NCI-H2196 treated with DMSO at 0.1 percent for 48 hours (cell line): ENCODE measurements around the gene SOX5.
"Not testable (repeated sequence)": the region's sequence is repeated elsewhere in the genome, so short reads cannot be mapped to it uniquely, and the experiment has no call there.

ENCODE experiments used
- DNase-seq: peaks from one replicate; lab custom pipeline; 2025; ENCODE audit not compliant: unreplicated experiment; lab: John Stamatoyannopoulos, UW

The SOX5 gene

GRCh38 chr12:23760495-23760894, 189.0 kb downstream of the SOX5 start:
- DNase-seq: peak; percentile 88

GRCh38 chr12:23758608-23759007, 190.9 kb downstream of the SOX5 start:
- no peak for DNase-seq

GRCh38 chr12:23757541-23757962, 191.9 kb downstream of the SOX5 start:
- DNase-seq: peak; percentile 24

- DNase-seq: no peak
Measured at GRCh38 chr12:23756416-23756815, 193.1 kb downstream of the SOX5 start.

- DNase-seq: no peak
Measured at GRCh38 chr12:23753628-23754365, 195.7 kb downstream of the SOX5 start.

- DNase-seq: no peak
Measured at GRCh38 chr12:23752245-23752644, 197.2 kb downstream of the SOX5 start.

GRCh38 chr12:23751641-23752040, 197.8 kb downstream of the SOX5 start:
- no peak for DNase-seq

- no peak for DNase-seq
Measured at GRCh38 chr12:23750923-23751322, 198.5 kb downstream of the SOX5 start.

GRCh38 chr12:23744696-23745095, 204.8 kb downstream of the SOX5 start:
- DNase-seq: no peak

GRCh38 chr12:23742574-23742973, 206.9 kb downstream of the SOX5 start:
- DNase-seq: no peak

GRCh38 chr12:23731493-23731892, 218.0 kb downstream of the SOX5 start:
- DNase-seq: no peak

GRCh38 chr12:23731035-23731434, 218.4 kb downstream of the SOX5 start:
- no peak for DNase-seq

- DNase-seq: no peak
Measured at GRCh38 chr12:23729359-23729758, 220.1 kb downstream of the SOX5 start.

- DNase-seq: no peak
Measured at GRCh38 chr12:23726646-23727045, 222.8 kb downstream of the SOX5 start.

GRCh38 chr12:23722655-23723054, 226.8 kb downstream of the SOX5 start:
- no peak for DNase-seq

GRCh38 chr12:23721268-23721667, 228.2 kb downstream of the SOX5 start:
- no peak for DNase-seq

- no peak for DNase-seq
Measured at GRCh38 chr12:23719493-23719892, 230.0 kb downstream of the SOX5 start.

- DNase-seq: not testable (repeated sequence)
Measured at GRCh38 chr12:23710361-23710760, 239.1 kb downstream of the SOX5 start.

GRCh38 chr12:23708185-23708837, 241.2 kb downstream of the SOX5 start:
- no peak for DNase-seq

- no peak for DNase-seq
Measured at GRCh38 chr12:23707270-23707669, 242.2 kb downstream of the SOX5 start.

GRCh38 chr12:23704992-23705943, 244.2 kb downstream of the SOX5 start:
- no peak for DNase-seq

- no peak for DNase-seq
Measured at GRCh38 chr12:23703051-23703450, 246.4 kb downstream of the SOX5 start.
